ENCODE data around the gene ADAM22. TPM values are rescaled to one million over a fixed set of nuclear protein-coding genes. Genes with fewer than 3 reads are reported as not detected.
A peak's percentile ranks its signal among the peaks of the same experiment; 100 is the strongest.

Gene ADAM22
- total RNA-seq, 1 experiment from 2014 or later: 7.1 TPM

- intact Hi-C loops (cut with micrococcal nuclease; ENCODE audit: unreplicated experiment): loop anchor here (10.0 kb wide), 1 partner anchor 611 kb away; no protein-coding TSS in a partner anchor
- Histone ChIP-seq H3K9me3 (ENCODE audit: low read depth, low read length, poor library complexity, severe bottlenecking) (no peaks in the 10 kb centered on the region), H3K27me3 (replicated peaks; ENCODE audit: insufficient read depth, low read depth, low read length, poor library complexity) (no peaks in the 10 kb centered on the region), H3K36me3 (ENCODE audit: insufficient read depth, low read length, poor library complexity, severe bottlenecking) (no peaks in the 10 kb centered on the region), H3K4me3 (ENCODE audit: low read depth, low read length, poor library complexity, severe bottlenecking) (no peak overlapping the region), H3K27ac (ENCODE audit: low read depth, low read length, poor library complexity, severe bottlenecking) (no peak overlapping the region), H3K4me1 (ENCODE audit: insufficient read depth, low read length, poor library complexity, severe bottlenecking) (peaks cover 7% of the 10 kb centered on the region)
- no peak for DNase-seq (ENCODE audit: low spot score)
- CTCF ChIA-PET: no interaction called here
- TF ChIP-seq EZH2 (IDR thresholded peaks at IDR 0.05; ENCODE audit: borderline replicate concordance, low read depth, low read length, poor library complexity, severe bottlenecking): no peak
- TF ChIP-seq, protein P1, sequence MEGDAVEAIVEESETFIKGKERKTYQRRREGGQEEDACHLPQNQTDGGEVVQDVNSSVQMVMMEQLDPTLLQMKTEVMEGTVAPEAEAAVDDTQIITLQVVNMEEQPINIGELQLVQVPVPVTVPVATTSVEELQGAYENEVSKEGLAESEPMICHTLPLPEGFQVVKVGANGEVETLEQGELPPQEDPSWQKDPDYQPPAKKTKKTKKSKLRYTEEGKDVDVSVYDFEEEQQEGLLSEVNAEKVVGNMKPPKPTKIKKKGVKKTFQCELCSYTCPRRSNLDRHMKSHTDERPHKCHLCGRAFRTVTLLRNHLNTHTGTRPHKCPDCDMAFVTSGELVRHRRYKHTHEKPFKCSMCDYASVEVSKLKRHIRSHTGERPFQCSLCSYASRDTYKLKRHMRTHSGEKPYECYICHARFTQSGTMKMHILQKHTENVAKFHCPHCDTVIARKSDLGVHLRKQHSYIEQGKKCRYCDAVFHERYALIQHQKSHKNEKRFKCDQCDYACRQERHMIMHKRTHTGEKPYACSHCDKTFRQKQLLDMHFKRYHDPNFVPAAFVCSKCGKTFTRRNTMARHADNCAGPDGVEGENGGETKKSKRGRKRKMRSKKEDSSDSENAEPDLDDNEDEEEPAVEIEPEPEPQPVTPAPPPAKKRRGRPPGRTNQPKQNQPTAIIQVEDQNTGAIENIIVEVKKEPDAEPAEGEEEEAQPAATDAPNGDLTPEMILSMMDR (conservative IDR thresholded peaks at IDR 0.05; ENCODE audit: low read depth, low read length): no peak
- no TSS peak for BruUV-seq (replicated peaks)
- POLR2A ChIA-PET (ENCODE audit: low non-redundant PET): no interaction called here
These were observed 181.8 kb downstream of the ADAM22 start for GRCh38 chr7:88115816-88116215.

DNA sequence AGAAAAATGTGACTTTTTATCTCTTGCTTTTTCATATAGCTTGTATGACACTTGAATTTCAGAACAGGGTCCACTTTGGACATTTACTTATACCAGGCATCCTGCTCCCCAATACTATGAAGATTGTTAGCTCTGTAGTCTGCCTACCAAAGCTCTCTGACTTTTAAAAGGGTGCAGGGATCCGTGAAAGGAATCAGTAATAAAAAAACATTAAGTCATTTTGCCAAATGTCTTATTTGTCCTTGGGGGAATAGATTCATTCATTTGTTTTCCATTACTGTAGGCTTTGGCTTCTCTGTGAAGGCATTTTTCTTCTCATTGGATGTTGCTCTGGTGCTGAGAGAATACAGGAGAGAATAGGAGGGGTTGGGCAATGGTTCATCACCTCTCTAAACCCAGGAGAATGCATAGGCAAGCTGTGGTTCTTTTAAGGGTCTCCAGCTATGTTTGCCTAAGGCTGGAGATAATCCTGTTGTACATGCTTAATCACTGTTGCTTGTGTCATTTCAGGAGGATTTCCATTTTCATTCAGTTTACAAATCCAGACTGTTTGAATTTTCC is 182.3 kb downstream of the ADAM22 start:
- CTCF ChIA-PET: no interaction called here
- H3K36me3 ChIP-seq (ENCODE audit: insufficient read depth, low read length, poor library complexity, severe bottlenecking): no peaks in the 10 kb centered on the region

GRCh38 chr7:88117325-88117724 is 183.3 kb downstream of the ADAM22 start:
- intact Hi-C loops (cut with micrococcal nuclease; ENCODE audit: unreplicated experiment): loop anchor here (10.0 kb wide), 1 partner anchor 613 kb away; no protein-coding TSS in a partner anchor

More for the DNA sequence above, 182.3 kb downstream of the ADAM22 start:
- intact Hi-C loops (cut with micrococcal nuclease; ENCODE audit: unreplicated experiment): loop anchor here (10.0 kb wide), 1 partner anchor 612 kb away; no protein-coding TSS in a partner anchor
- POLR2A ChIA-PET (ENCODE audit: low non-redundant PET): no interaction called here
- DNase-seq (ENCODE audit: low spot score): peak; percentile 19
- no peak overlapping the region for H3K27ac ChIP-seq (ENCODE audit: low read depth, low read length, poor library complexity, severe bottlenecking)
- TF ChIP-seq, protein P1 (conservative IDR thresholded peaks at IDR 0.05; ENCODE audit: low read depth, low read length): no peak
- TF ChIP-seq EZH2 (IDR thresholded peaks at IDR 0.05; ENCODE audit: borderline replicate concordance, low read depth, low read length, poor library complexity, severe bottlenecking): no peak
- H3K4me1 ChIP-seq (ENCODE audit: insufficient read depth, low read length, poor library complexity, severe bottlenecking): peaks cover 7% of the 10 kb centered on the region
- no peaks in the 10 kb centered on the region for H3K9me3 ChIP-seq (ENCODE audit: low read depth, low read length, poor library complexity, severe bottlenecking)
- no peaks in the 10 kb centered on the region for H3K27me3 ChIP-seq (replicated peaks; ENCODE audit: insufficient read depth, low read depth, low read length, poor library complexity)
- H3K4me3 ChIP-seq (ENCODE audit: low read depth, low read length, poor library complexity, severe bottlenecking): no peak overlapping the region
- no TSS peak for BruUV-seq (replicated peaks)

More at GRCh38 chr7:88117325-88117724, 183.3 kb downstream of the ADAM22 start:
- no peaks in the 10 kb centered on the region for H3K36me3 ChIP-seq (ENCODE audit: insufficient read depth, low read length, poor library complexity, severe bottlenecking)
- TF ChIP-seq, protein P1 (conservative IDR thresholded peaks at IDR 0.05; ENCODE audit: low read depth, low read length): no peak
- no peak for TF ChIP-seq EZH2 (IDR thresholded peaks at IDR 0.05; ENCODE audit: borderline replicate concordance, low read depth, low read length, poor library complexity, severe bottlenecking)
- peaks cover 7% of the 10 kb centered on the region for H3K4me1 ChIP-seq (ENCODE audit: insufficient read depth, low read length, poor library complexity, severe bottlenecking)
- ChIA-PET CTCF (no interaction called here), POLR2A (ENCODE audit: low non-redundant PET) (interaction anchor here (0.6 kb wide), 1 partner anchor 16 kb away, joined by 3 read pairs; no protein-coding TSS in a partner anchor)
- no peak for DNase-seq (ENCODE audit: low spot score)
- no peak overlapping the region for H3K4me3 ChIP-seq (ENCODE audit: low read depth, low read length, poor library complexity, severe bottlenecking)
- no peak overlapping the region for H3K27ac ChIP-seq (ENCODE audit: low read depth, low read length, poor library complexity, severe bottlenecking)
- H3K27me3 ChIP-seq (replicated peaks; ENCODE audit: insufficient read depth, low read depth, low read length, poor library complexity): no peaks in the 10 kb centered on the region
- BruUV-seq (replicated peaks): no TSS peak
- no peaks in the 10 kb centered on the region for H3K9me3 ChIP-seq (ENCODE audit: low read depth, low read length, poor library complexity, severe bottlenecking)

Measured in A673 (cell line).